ENCODE data around the gene AKAP13. TPM values are rescaled to one million over a fixed set of nuclear protein-coding genes. Genes with fewer than 3 reads are reported as not detected.

The AKAP13 gene
- total and polyA plus RNA-seq, 9 donors, result 45.3 to 190 (median 98.6) TPM

DNA sequence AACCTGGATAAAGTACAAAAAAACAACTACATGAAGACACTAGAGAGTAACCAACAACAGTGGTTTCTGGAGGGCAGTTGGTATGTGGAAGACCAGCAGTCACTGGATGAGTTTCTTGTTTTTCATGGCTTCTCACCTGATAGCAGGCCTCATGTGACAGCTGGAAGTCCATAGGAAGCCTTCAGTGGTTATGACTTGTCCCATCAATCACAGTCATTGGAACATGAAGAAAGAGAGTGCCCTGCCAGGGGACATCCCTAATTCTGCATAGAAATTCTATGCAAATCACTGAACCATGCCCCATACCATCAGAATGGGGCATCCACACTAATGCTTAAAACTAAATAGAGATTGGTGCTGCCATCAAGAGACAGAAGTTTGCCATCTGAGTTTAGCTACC lies 81.6 kb downstream of the AKAP13 start:
- no peaks in the 10 kb centered on the region for H3K27me3 ChIP-seq
- no peak overlapping the region for H3K27ac ChIP-seq
- intact Hi-C loops (cut with DNase I), result no loop called here
- TF ChIP-seq POLR2A (IDR thresholded peaks at IDR 0.05) (no peak), CTCF (IDR thresholded peaks at IDR 0.05) (no peak), EP300 (IDR thresholded peaks at IDR 0.05) (no peak)
- no peaks in the 10 kb centered on the region for H3K9me3 ChIP-seq
- no peak overlapping the region for H3K4me3 ChIP-seq
- no peaks in the 10 kb centered on the region for H3K4me1 ChIP-seq (ENCODE audit: insufficient read depth)
- H3K36me3 ChIP-seq, result no peaks in the 10 kb centered on the region
- DNase-seq, result no peak

DNA sequence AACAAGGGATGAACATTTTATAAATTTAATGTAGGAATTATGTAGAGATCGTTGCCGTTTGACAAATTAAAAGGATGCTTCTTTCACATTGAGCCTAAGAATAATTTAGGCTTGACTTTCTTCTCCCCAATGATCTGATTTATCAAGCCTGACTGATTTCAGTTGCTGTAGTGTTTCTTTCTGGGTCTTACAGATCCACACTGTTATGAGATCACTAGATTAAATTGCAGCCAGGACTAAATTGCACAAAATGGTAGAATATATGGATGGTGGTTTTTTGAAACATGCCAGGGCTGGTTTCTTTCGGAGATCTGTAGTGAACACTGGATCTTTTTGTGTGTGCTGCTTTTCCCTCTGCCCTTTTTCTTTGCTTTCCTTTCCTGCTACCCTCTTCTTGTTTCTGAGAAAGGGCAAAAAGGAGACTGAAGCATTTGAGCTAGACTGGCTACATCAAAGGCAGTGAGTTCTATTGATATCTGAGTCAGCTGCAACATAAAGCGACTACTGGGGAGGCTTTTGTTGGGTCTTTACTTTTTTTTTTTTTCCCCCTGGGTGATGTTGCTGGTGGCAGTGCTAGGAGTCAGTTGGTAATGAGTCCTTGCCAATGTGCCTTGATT lies 83.0 kb downstream of the AKAP13 start:
- intact Hi-C loops (cut with DNase I), result no loop called here

GRCh38 chr15:85463976-85464375 lies 83.6 kb downstream of the AKAP13 start:
- WGBS, 3 donors, result 68 to 75% (median 71%) methylated on average over 6 of the region's 6 CpGs
- intact Hi-C loops (cut with DNase I), result no loop called here
- Histone ChIP-seq H3K4me1 (ENCODE audit: insufficient read depth) (no peaks in the 10 kb centered on the region), H3K27ac (no peak overlapping the region), H3K4me3 (no peak overlapping the region), H3K27me3 (no peaks in the 10 kb centered on the region), H3K9me3 (no peaks in the 10 kb centered on the region), H3K36me3 (no peaks in the 10 kb centered on the region)
- TF ChIP-seq POLR2A (IDR thresholded peaks at IDR 0.05) (no peak), CTCF (IDR thresholded peaks at IDR 0.05) (no peak), EP300 (IDR thresholded peaks at IDR 0.05) (no peak)
- DNase-seq, result no peak

More for the DNA sequence above, 83.0 kb downstream of the AKAP13 start:
- no peaks in the 10 kb centered on the region for H3K4me1 ChIP-seq (ENCODE audit: insufficient read depth)
- no peak overlapping the region for H3K4me3 ChIP-seq
- no peak overlapping the region for H3K27ac ChIP-seq
- no peak for TF ChIP-seq POLR2A (IDR thresholded peaks at IDR 0.05)
- TF ChIP-seq EP300 (IDR thresholded peaks at IDR 0.05), result no peak
- TF ChIP-seq CTCF (IDR thresholded peaks at IDR 0.05), result no peak
- H3K36me3 ChIP-seq, result no peaks in the 10 kb centered on the region
- no peaks in the 10 kb centered on the region for H3K27me3 ChIP-seq
- no peaks in the 10 kb centered on the region for H3K9me3 ChIP-seq
- no peak for DNase-seq
- 87 to 95% (median 94%) methylated on average over 4 of the region's 4 CpGs for WGBS, 3 donors

- WGBS, 3 donors, result 85 to 91% (median 86%) methylated on average over 3 of the region's 3 CpGs
- no peaks in the 10 kb centered on the region for H3K4me1 ChIP-seq (ENCODE audit: insufficient read depth)
- no peak overlapping the region for H3K27ac ChIP-seq
- no peaks in the 10 kb centered on the region for H3K27me3 ChIP-seq
- intact Hi-C loops (cut with DNase I), result no loop called here
- no peak overlapping the region for H3K4me3 ChIP-seq
- TF ChIP-seq CTCF (IDR thresholded peaks at IDR 0.05) (no peak), EP300 (IDR thresholded peaks at IDR 0.05) (no peak), POLR2A (IDR thresholded peaks at IDR 0.05) (no peak)
- no peaks in the 10 kb centered on the region for H3K36me3 ChIP-seq
- H3K9me3 ChIP-seq, result no peaks in the 10 kb centered on the region
- DNase-seq, result no peak
These were observed 84.1 kb downstream of the AKAP13 start for GRCh38 chr15:85464471-85464870.

All from ovary (tissue), 9 donors.